Measurements from ENCODE around the gene NOX4.

GRCh38 chr11:89442801-89443200 is 48.4 kb downstream of the NOX4 start:
- no peak for TF ChIP-seq EZH2 (IDR thresholded peaks at IDR 0.05; ENCODE audit: borderline replicate concordance, low read depth, low read length, severe bottlenecking)
- no peak for TF ChIP-seq CTCF (IDR thresholded peaks at IDR 0.05; ENCODE audit: extremely low read depth in 1 of 2, insufficient read depth in 1 of 2, low read depth in 1 of 2, low read length in 2 of 2)
- TF ChIP-seq POLR2AphosphoS5 (IDR thresholded peaks at IDR 0.05; ENCODE audit: insufficient read depth, low read depth, low read length): no peak
